HG03521 (cell line): ENCODE data around the gene DROSHA.
"Not testable (repeated sequence)": the region's sequence is repeated elsewhere in the genome, so short reads cannot be mapped to it uniquely, and the experiment has no call there.

Source experiments
- ATAC-seq: cut with Tn5 transposase; IDR thresholded peaks from one replicate; pipeline ENCODE4 v1.9.1; 2021; ENCODE audit warnings: mild to moderate bottlenecking, moderate library complexity; ENCODE audit not compliant: unreplicated experiment

Gene DROSHA

DNA sequence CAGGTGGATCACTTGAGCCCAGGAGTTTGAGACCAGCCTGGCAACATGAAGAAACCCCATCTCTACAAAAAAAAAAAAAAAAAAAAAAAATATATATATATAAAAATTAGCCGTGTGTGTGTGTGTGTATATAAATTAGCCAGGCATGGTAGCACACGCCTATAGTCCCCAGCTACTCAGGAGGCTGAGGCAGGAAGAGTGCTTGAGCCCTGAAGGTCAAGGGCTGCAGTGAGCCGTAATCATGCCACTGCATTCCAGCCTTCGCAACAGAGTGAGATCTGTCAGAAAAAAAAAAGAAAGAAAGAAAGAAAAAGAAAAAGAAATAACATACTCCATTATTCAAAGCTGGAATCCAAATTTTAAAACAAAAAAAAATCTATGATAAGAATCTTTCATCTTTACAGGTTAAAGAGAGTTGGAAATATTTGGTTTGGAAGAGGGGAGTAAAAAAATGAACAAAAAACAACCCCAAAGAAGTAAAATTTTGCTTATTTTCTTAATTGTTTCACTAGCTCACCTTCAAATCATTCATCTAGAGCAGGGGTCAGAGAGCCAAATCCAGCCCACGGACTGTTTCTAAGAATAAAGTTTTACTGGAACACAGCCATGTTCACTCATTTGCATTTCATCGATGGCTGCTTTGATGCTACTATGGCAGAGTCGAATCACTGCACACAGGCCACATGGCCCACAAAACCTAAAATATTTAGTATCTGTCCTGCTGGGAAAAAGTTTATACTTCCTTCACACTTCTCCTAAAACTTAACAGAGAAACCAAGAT is 109.9 kb downstream of the DROSHA start:
- ATAC-seq = no peak

DNA sequence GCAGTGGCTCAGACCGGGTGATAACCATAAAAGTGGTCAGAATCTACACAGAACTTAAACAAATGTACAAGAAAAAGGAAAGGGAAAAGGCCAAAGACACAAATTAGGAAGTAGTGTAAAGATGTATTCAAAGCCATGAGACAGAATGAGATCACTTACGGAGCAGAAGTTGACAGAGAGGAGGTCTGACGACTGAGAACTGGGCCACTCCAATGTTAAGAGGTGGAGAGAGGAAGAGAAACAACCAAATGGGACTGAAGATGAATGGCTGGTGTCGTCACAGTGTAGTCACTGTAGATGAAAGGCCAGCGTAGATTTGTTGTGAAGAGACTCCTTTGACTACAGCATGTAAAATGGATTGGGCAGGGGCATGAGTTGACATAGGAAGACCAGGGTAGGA is 114.4 kb downstream of the DROSHA start:
- no peak for ATAC-seq

DNA sequence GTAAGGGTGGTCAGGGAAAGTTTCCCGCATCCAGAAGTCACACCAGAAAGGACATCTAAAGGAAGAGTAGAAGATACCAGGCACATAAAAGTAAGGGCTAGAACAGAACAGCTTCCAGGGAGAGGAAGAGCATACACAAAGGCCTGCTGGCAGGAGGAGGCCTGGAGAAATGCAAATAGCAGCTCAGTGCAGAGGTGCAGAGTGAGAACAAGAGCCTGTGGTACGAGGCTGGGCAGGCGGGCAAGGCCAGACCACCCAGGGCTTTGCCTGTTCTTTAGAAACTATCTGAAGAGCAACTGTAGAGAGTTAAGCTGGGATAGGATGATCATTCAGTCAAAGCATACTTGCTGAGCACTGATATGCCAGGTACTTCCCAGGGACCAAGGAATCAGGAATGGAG is 115.3 kb downstream of the DROSHA start:
- no peak for ATAC-seq

DNA sequence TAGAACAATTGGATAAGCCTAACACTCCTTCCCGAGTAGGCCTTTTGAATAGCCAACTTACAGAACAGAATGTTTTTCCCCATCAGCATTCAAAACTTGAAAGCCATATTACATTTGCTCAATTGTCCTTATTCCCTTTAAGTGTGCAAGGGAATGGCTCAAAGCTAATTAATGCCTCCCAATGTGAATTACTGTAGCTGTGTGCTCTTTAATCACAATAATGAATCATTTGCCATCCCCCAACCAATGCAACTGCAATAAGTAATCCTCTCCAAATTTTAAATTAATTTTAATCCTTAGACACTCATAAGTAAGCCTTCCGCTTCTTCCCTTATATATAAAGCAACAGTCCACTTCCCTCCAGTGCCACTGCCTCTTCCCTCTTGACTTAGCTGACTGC is 115.9 kb downstream of the DROSHA start:
- no peak for ATAC-seq

DNA sequence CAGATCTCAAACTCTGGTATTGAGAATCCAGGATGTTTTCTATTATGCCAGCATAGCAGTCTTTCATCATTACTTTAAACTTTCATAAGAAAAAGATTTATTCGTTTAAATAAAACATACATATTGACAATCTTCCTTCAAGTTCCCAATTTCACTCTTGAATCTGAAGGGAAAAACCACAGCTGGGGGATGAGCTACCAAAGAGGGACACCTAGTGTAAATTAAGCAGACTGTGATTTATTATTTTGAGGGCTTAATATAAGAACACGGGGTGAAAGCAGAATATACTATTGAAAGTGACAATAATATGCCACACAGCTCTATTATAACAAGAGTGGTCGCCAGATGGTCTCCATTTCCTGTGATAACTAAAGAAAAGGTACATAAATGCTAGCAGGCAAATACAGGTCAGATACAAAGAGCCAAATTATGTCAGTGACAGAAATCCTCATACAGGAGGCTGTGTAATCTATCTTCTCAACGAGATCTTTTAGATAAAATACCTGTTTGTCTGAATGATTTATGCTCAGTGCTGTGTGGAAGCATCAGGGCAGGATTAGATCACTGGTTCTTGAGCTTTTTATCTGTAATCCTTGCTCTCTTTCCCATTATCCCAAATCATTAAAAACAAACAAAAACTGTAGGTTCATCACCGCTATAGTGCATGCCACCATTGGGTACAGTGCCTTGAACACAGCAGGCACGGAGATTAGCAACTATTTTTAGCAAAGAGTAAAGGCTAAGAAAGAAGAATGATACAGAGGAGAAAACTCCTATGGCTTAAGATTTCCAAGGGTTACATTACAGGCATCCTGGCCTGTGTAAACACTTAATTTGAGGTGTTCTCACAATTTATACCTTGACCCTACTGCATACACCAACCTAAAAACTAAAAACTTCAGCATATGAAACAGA is 116.6 kb downstream of the DROSHA start:
- ATAC-seq = no peak

DNA sequence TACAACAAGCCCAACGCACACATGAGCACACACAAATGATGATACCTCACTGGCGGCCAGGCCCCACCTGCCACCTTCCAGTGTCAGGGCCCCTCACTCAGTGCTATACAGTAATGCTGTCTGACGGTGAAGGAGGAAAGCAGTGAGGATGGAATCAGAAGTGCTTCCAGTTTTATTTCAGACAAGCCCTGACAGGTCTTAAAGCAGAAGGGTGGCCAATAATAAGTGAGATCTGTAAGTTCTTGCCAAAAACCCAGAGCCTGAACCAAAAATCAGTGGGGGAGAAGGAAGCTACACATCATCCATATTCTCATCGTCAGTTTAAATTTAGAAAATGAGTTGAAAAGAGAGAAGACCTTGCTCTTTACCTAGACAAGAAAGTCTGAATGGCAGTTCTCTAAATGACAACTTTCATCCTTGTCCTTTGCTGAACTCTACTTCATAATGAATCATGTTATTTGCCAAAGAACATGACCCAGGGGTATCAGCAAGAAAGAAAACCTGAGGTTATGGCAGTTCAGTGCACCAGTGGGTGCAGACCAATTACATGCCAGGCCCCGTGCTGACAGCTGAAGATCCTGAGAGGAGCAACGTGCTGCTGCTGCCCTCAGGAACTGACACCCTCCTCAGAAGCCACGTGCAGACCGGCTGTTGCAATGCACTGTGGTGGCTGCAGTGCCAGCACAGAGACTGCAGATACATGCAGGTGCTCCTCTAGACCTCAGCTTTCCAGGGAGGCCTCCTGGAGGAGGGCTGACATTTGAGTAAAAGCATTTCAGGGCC is 118.7 kb downstream of the DROSHA start:
- ATAC-seq = no peak

DNA sequence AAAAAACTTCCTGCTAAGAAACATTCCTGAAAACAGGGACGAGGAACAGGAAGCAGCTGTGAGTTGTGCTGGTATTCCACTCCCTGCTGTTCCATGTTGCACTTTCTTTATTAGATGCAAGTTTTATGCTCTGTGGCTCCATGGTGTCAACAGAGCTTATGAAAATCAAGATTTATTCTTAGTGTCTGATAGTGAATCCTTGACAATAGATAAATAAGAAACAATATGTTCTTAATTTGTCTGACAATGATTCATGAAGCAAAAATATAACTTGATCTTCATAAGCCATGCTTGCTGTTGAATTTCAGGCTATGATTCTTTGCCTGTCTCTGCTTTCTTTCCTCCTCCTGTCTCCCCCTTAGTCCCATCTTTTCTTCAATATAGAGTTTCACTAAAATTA is 119.6 kb downstream of the DROSHA start:
- ATAC-seq = no peak

DNA sequence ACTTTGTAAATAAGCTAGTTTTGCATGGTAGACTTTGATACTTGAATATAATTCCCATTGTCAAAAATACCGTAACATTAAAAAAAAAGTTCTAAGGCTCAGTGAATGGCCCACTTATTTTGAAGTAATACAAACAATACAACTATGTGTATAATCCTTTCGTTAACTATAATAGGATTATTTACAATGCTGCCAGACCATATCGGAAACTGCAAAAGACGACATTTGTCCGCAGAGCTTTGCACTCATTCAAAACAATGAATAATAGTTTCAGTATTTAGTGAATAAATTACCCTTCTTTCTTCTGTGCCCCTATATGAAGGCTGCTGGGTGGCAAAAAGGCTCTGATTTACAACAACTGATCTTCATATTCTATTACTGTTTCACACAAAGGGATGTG is 121.8 kb downstream of the DROSHA start:
- ATAC-seq = no peak

DNA sequence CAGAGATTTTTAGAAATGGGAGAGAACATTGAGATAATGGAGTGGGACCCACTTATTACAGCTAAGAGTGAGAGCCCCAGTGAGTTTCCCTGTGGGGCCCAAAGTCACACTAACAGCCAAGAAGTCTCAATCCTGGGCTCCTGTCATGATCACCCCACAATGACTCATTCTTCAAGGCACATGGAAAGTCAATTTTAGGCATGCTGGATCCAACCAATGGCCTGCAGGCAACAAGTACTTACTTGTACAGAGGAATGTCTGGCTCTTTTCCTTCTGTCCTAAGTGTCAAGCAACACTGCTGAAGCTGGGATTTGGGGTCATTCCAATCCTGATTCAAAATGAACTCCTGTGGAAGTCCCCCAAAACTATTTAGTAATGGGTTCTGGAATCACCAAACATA is 123.1 kb downstream of the DROSHA start:
- ATAC-seq = no peak

DNA sequence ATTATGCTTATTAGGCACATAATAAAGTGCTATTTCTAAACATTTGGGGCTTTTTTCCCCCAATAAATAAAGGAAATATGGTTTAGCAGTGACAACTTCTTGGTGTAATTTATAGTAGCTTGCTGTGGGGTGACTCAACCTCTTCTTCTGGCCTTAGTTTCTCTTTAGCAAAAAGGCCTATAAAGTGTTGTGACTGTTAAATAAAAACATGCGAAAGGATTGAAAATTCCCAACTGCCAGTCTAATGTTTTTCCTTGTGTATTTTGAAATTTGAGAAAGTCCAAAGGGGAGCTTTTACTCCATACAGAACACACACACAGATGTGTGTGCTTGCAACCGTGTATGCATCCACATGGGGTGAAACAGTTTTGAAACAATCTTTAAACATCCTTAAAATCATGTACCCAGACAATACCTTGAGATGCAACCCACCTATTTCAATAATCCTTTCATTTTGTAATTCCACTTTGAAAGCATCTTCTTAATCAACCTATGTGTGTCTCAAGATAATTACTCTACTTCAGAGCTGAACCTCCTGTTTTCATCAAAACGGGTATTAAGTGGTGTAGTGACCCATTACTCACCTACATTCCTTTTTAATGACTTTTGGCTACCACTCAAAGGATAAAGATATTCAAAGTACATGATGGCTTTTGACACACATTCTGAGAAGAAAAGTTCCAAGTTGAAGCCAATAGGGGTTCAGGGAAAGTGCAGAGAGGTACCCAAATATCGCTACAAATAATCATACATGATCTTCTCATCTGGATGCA is 123.8 kb downstream of the DROSHA start:
- no peak for ATAC-seq

DNA sequence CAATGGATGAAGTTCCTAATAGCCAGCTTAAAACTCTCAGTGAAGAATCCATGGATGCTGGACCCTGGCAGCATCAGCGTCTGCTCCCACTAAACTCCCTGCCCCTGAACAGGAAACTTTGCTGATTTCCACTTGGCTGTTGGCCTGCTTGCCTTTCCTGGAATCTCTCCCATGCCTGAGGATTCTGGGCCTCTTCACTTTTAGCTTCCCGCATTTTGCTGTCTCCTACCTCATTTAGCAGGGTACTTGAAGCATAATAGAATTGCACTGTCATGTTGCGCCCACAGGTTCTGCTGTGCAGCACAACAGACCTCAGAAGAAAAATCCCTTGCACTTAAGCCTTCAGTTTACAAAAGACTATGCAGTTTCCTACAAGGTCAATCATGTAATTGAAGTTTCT is 127.6 kb downstream of the DROSHA start:
- no peak for ATAC-seq

DNA sequence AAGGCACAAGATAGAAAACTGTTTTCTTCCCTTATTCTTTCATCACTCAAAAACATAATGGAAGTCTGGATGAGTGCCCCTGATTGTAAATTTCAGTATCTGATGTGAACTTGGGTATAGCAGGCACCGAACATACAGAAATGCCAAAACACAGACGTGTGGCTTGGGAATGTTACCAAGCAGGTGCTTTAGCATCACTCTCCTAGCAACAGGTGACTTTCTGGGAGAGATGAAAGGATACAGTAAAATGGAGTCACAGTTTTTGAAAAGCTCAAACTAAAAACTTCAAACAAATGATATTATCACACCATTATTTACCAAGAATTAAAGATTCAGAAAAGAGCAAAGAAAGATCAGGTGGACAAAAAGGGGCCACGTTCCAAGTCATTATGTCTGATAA is 130.2 kb downstream of the DROSHA start:
- ATAC-seq = no peak

DNA sequence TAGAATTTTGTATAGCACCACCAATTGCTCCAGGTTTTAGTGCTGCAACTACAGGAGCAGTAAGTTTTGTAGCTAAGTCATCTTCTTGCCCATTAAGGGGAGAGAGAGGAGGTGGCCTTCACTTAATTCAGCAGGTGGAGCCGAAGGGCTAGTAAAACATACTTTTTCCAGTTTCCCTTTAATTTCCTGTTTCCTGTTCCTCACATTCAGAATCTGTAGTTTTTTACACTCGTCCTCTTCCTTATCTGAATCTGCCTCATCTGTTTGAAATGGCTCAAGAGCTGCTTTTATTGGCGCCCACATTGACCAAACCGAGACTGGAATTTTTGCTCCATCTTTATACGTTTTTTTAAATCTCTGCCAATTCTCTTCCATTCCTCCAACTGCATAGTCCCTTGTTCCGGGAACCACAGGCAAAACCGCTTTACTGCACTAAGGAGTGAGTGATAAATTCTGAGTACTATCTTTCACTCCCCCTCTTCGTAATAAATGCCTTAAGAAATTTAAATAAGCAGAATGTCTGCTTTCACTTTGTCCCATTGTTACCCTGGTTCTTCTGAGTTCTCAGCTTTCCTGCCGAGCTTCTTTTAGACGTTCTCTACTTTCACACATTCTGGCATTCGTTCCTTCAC is 133.9 kb downstream of the DROSHA start:
- ATAC-seq = no peak

DNA sequence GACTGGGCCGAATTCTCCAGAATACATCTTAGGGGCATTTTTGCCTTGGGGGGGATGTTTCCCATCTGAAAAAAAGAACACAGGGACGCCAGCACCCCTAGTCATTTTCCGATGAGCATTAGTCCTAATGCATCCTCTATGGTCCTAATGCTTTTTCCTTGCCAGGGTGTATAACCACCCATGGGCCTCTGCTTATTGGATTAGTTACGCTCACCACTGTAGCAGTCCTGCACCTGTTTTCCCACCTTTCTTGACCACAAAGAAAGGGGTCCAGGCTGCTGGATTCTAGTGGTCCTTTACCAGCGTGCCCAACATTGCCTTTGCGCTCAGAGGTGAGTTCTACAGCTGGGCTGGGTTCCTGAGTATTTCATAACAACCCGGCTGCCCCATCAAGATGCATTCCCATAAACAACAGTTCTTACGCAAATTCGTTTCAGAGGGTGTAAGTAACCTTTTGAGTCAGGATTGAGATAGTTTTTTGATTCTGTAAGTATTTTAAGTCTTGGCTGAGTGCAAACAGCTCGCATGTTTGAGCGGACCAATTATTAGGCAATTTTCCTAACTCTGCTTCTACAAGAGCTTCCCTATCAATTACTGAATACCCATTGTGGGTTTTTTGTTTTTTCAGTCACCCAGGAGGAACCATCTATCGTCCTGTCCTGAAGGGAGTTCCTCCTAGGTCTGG is 135.1 kb downstream of the DROSHA start:
- no peak for ATAC-seq

DNA sequence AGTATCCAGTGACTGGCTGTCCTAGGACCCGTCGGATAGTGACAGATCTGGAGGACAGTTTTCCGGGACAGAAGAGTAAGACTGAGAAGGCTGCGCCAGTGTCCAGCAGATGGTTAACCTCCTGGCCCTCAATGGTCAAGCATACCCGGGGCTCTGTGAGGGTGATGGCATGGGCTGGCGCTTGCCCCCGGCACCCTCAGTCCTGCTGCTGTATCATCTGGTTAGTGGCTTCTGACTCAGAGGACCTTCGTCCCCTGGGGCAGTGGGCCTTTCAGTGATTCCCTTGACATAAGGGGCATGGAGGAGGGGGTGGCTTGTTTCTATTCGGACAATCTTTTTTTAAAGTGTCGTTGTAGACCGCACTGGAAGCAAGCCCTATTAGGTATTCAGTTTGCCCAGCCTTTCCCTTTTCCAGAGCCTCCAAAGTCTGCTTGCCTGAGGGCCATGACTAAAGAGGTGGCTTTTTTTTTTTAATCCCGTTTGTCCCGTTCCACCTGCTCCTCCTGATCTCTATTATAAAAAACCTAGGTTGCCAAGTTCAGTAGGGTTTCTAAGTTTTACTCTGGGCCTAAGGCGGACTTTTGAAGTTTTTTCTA is 136.3 kb downstream of the DROSHA start:
- not testable (repeated sequence) for ATAC-seq

DNA sequence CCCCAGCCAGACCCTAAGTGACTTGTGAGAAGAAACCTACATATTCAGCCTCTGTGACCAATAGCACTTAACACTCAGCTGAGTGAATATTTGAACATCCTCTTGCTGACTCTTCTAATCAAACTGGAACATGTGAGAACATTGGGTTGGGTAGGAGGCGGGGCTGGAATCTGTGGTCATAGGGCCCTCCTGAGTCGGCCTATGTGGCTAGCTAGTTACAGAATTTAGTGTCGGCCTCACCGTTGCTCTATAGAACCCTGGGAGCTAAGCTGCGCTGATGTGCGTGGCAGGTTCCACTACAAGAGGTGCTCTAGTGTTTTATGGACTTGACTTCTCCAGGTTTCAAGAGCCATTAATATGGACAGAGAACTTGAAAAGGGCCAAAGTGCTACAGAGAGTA is 138.8 kb downstream of the DROSHA start:
- no peak for ATAC-seq

DNA sequence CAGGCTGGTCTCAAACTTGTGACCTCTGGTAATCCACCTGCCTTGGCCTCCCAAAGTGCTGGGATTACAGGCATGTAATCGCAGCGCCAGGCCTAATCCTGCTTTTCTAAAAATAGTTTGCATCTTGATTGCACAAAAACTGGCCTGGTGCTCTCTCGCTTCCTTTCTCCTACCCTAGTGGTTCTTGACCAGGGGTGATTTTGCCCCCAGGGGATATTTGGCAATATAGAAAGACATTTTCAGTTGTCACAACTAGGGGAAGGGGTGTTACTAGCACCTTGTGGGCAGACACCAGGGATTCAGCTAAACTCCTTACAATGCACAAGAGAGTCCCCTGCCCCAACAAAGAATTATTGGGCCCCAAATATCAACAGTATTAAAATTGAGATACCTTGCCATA is 139.8 kb downstream of the DROSHA start:
- no peak for ATAC-seq

DNA sequence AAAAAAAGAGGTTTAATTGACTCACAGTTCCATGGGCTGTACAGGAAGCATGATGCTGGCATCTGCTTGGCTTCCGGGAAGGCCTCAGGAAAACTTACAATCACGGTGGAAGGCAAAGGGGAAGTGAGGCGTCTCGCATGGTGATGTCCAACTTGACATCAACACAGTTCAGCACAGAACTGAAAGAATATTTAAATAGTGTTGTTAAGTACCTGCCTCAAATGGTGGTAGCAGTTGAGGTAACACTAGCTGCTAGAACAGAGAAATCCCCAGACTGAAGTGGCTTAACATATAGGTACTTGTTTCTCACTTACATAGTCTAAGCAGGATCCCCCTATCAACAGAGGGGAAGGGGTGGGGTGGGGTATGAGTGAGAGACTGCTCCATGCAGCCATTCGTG is 141.6 kb downstream of the DROSHA start:
- ATAC-seq = no peak
